Stimulated activated CD4-positive, alpha-beta T cell treated with anti-CD3 and anti-CD28 coated beads, Interleukin-1b, Interleukin-23, amount 100 ng/mL, for 48 hours (primary cell): Measurements from ENCODE around the gene CACNA1I.

Experiments
- DNase-seq: peaks from one replicate; pipeline ENCODE4 v3.0.0-alpha.2; 2020

Gene CACNA1I

GRCh38 chr22:39535831-39536449, 34.6 kb upstream of the CACNA1I start:
- DNase-seq: no peak

GRCh38 chr22:39536711-39537110, 33.8 kb upstream of the CACNA1I start:
- no peak for DNase-seq

GRCh38 chr22:39537975-39538374, 32.6 kb upstream of the CACNA1I start:
- DNase-seq: no peak

GRCh38 chr22:39543095-39543494, 27.5 kb upstream of the CACNA1I start:
- DNase-seq: no peak

- DNase-seq: peak; percentile 60
Measured at GRCh38 chr22:39545386-39546365, 24.9 kb upstream of the CACNA1I start.

- DNase-seq: no peak
Measured at GRCh38 chr22:39546889-39547586, 23.5 kb upstream of the CACNA1I start.

GRCh38 chr22:39547587-39547947, 23.0 kb upstream of the CACNA1I start:
- DNase-seq: no peak

- no peak for DNase-seq
Measured at GRCh38 chr22:39553429-39553828, 17.1 kb upstream of the CACNA1I start.

GRCh38 chr22:39554151-39554550, 16.4 kb upstream of the CACNA1I start:
- DNase-seq: no peak

- DNase-seq: peak; percentile 33
Measured at GRCh38 chr22:39556970-39557841, 13.3 kb upstream of the CACNA1I start.

- no peak for DNase-seq
Measured at GRCh38 chr22:39558254-39558727, 12.3 kb upstream of the CACNA1I start.

- no peak for DNase-seq
Measured at GRCh38 chr22:39558950-39559349, 11.6 kb upstream of the CACNA1I start.

- no peak for DNase-seq
Measured at GRCh38 chr22:39559456-39560105, 11.0 kb upstream of the CACNA1I start.

GRCh38 chr22:39560127-39560526, 10.4 kb upstream of the CACNA1I start:
- DNase-seq: no peak

GRCh38 chr22:39562839-39563489, 7.6 kb upstream of the CACNA1I start:
- DNase-seq: no peak

- DNase-seq: no peak
Measured at GRCh38 chr22:39563571-39564428, 6.8 kb upstream of the CACNA1I start.

- DNase-seq: no peak
Measured at GRCh38 chr22:39565414-39565944, 5.1 kb upstream of the CACNA1I start.

- DNase-seq: peak; percentile 18
Measured at GRCh38 chr22:39567135-39567946, 3.2 kb upstream of the CACNA1I start.
